A375 (cell line): Measurements from ENCODE around the gene EVC2. TPM values are rescaled to one million over a fixed set of nuclear protein-coding genes. Genes with fewer than 3 reads are reported as not detected.

ENCODE experiments used
- total RNA-seq: library from RNA; depleted of rRNA; stranded (reverse); fragments of >200 nt; shearing (Covaris generic); gene quantifications from 2 replicates; pipeline ENCODE4 v1.2.3, GENCODE V29; 2014; rRNA removed

EVC2 gene
- total RNA-seq: 0.08 TPM in 1 of 2 replicates, not detected in the other

GRCh38 chr4:5708449-5709206, at the start of gene EVC2:
Gene EVC2, minus strand, starts transcription at chr4:5708559. Its CDS starts 46 bp downstream, at chr4:5708513.

DNA sequence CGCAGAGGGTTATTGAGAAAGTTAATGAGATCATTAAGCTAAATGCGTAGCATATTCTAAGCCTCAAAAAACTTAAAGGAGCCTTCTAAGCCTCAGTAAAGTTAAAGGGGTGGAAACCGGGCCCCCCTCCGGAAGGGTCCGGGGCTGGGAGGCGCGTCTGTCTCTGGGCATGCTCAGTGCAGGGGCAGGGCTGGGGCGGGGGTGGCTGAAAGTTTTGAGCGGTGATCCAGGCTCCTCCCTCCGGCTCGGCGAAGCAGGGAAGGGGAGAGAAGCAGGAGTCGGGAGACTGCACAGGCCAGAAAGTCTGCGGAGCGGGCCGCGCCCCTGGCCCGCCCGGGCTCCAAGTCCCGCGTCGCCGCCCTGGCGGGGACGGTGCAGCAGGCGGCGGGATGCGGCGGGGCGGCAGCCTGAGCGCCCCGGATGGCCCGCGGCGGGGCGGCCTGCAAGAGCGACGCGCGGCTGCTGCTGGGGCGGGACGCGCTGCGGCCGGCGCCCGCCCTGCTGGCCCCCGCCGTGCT, 2.7 kb upstream of the EVC2 start, which contains the start of gene EVC:
TSS of gene EVC (plus strand) at position 241 of the 518 bp plus-strand sequence. CDS start at position 421, 180 bp downstream.

Other genes starting within 250 kb of the EVC2 start
- gene EVC, start 2.6 kb upstream of the EVC2 start, total RNA-seq: 20.7 and 22.7 TPM in 2 replicates
- 1.4 and 1.9 TPM in 2 replicates for gene CRMP1, start 184.5 kb upstream of the EVC2 start, total RNA-seq